Spleen (tissue), 11 donors: ENCODE results near the gene ADGRA1. TPM values are rescaled to one million over a fixed set of nuclear protein-coding genes. Genes with fewer than 3 reads are reported as not detected.

Experiments used
- DNase-seq: peaks from one replicate; pipeline ENCODE4 v3.0.0-alpha.2; 2020
- H3K27ac ChIP-seq, 8 donors: fragments of 200-600 bp; sonication (generic) in 7 of 8; 1 replicate in 4 of 8; 2 replicates in 4 of 8; pipeline versions ENCODE4 v1.5.0 to v1.8.0; 2016 to 2021; ENCODE audit warnings: inconsistent platforms in 4 of 8, mild to moderate bottlenecking in 4 of 8, moderate library complexity in 1 of 8
- H3K27me3 ChIP-seq, 7 donors: fragments of 200-600 bp; sonication (generic) in 6 of 7; replicated peaks in 1 of 7; 1 replicate in 4 of 7; 2 replicates in 3 of 7; pipeline versions ENCODE4 v1.5.0 to v1.8.0; 2016 to 2021; ENCODE audit warnings: inconsistent platforms in 3 of 7, mild to moderate bottlenecking in 1 of 7
- H3K36me3 ChIP-seq, 6 donors: fragments of 200-600 bp; sonication (generic) in 5 of 6; 1 replicate in 4 of 6; 2 replicates in 2 of 6; pipeline versions ENCODE4 v1.5.0 to v1.8.0; 2016 to 2021; ENCODE audit warnings: inconsistent platforms in 2 of 6
- H3K4me1 ChIP-seq, 6 donors: fragments of 200-600 bp; sonication (generic) in 5 of 6; 1 replicate in 3 of 6; 2 replicates in 3 of 6; pipeline versions ENCODE4 v1.5.0 to v1.8.0; 2016 to 2021; ENCODE audit warnings: inconsistent platforms in 3 of 6
- H3K4me3 ChIP-seq, 8 donors: fragments of 200-600 bp; sonication (generic) in 7 of 8; 1 replicate in 4 of 8; 2 replicates in 4 of 8; pipeline versions ENCODE4 v1.5.0 to v1.8.0; 2016 to 2021; ENCODE audit warnings: inconsistent platforms in 4 of 8, mild to moderate bottlenecking in 4 of 8, moderate library complexity in 2 of 8
- H3K9me3 ChIP-seq, 8 donors: fragments of 200-600 bp; sonication (generic) in 7 of 8; 1 replicate in 4 of 8; 2 replicates in 4 of 8; pipeline versions ENCODE4 v1.5.0 to v1.8.0; 2016 to 2021; ENCODE audit warnings: inconsistent platforms in 4 of 8
- POLR2A ChIP-seq, 3 donors: fragments of 450-650 bp; IDR thresholded peaks; one replicate each; pipeline ENCODE4 v1.5.1; 2017; ENCODE audit warnings: antibody characterized with exemption in 3 of 3, mild to moderate bottlenecking in 1 of 3
- POLR2AphosphoS5 ChIP-seq, 3 donors: sonication (generic); formaldehyde crosslinking; IDR thresholded peaks; one replicate each; pipeline ENCODE4 v1.5.1; 2017; ENCODE audit warnings: antibody characterized with exemption in 3 of 3
- WGBS, 5 donors: extraction: QIAGEN DNeasy Blood & Tissue Kit in 3 of 5; methylation state at CpG; one replicate each; pipeline versions ENCODE4 v1.1.5 to v1.1.7; 2013 to 2018; 5-methylcytosine and 5-hydroxymethylcytosine counted together
- intact Hi-C: fragments of 100-400 bp; cut with DNase I; formaldehyde crosslinking; loops from one replicate; pipeline ENCODE4 v1.15.0; 2023; ENCODE audit warnings: low total_unique reads
- polyA plus RNA-seq, 3 donors: library from polyadenylated mRNA; stranded (reverse); fragments of 200-250 nt; gene quantifications; one replicate each; pipeline ENCODE4 v1.2.1, GENCODE V29; 2013
- total RNA-seq, 7 donors: library from RNA; depleted of rRNA in 3 of 7; stranded (reverse); fragments of >200 nt in 3 of 7; fragmentation: NEBNext Ultra II Directional in 4 of 7; extraction: Animal tissue kit (Norgen Biotek cat#: 25700) in 4 of 7; gene quantifications; one replicate each; pipeline versions ENCODE4 v1.1.0 to v1.2.1, GENCODE V29; 2016 to 2021
- TF ChIP-seq, protein P1 (sequence below), 11 experiments: fragments of 200-600 bp in 7 of 11; fragments of 450-650 bp in 4 of 11; sonication (generic) in 4 of 11; IDR thresholded peaks in 8 of 11; conservative IDR thresholded peaks in 3 of 11; 1 replicate in 7 of 11; 2 replicates in 4 of 11; pipeline versions ENCODE4 v1.4.0 to v1.8.0; 2016 to 2021; ENCODE audit warnings: antibody characterized with exemption in 11 of 11, inconsistent platforms in 4 of 11, mild to moderate bottlenecking in 1 of 11
- donor health status: healthy with polysubstance abuse.
- donor health status: DM: no; HTN: no; CAD: no; lungs with moderate emphysema.
- donor health status: DM: no; HTN: no; CAD: no.
- donor health status: Bipolar disorder and iron deficiency.
- donor health status: healthy.
- donor health status: DM: no; HTN: no; CAD: no.
- donor health status: DM: yes; HTN: yes; CAD: no.

The ADGRA1 gene
- total and polyA plus RNA-seq, 10 donors = 0.02 to 0.34 (median 0.19) TPM; not detected in 6

GRCh38 chr10:133140417-133141143, 52.9 kb downstream of the ADGRA1 start:
- intact Hi-C loops = loop anchor here (10.0 kb wide), 1 partner anchor 114 kb away; no protein-coding TSS in a partner anchor
- Histone ChIP-seq H3K4me3 (no peak overlapping the region), H3K27me3 (peaks cover 0 to 58% (median 12%) of the 10 kb centered on the region in 7 donors), H3K27ac (no peak overlapping the region), H3K36me3 (no peaks in the 10 kb centered on the region), H3K9me3 (no peaks in the 10 kb centered on the region), H3K4me1 (no peaks in the 10 kb centered on the region)
- 77 to 81% (median 78%) methylated on average over 23 to 26 of the region's 26 CpGs for WGBS, 5 donors
- no peak for DNase-seq
- TF ChIP-seq, protein P1, sequence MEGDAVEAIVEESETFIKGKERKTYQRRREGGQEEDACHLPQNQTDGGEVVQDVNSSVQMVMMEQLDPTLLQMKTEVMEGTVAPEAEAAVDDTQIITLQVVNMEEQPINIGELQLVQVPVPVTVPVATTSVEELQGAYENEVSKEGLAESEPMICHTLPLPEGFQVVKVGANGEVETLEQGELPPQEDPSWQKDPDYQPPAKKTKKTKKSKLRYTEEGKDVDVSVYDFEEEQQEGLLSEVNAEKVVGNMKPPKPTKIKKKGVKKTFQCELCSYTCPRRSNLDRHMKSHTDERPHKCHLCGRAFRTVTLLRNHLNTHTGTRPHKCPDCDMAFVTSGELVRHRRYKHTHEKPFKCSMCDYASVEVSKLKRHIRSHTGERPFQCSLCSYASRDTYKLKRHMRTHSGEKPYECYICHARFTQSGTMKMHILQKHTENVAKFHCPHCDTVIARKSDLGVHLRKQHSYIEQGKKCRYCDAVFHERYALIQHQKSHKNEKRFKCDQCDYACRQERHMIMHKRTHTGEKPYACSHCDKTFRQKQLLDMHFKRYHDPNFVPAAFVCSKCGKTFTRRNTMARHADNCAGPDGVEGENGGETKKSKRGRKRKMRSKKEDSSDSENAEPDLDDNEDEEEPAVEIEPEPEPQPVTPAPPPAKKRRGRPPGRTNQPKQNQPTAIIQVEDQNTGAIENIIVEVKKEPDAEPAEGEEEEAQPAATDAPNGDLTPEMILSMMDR (IDR thresholded peaks at IDR 0.05 in 8 of 11, conservative IDR thresholded peaks at IDR 0.05 in 3 of 11) = no peak
- TF ChIP-seq POLR2A (IDR thresholded peaks at IDR 0.05) (no peak), POLR2AphosphoS5 (IDR thresholded peaks at IDR 0.05) (no peak)

- Histone ChIP-seq H3K27ac (no peak overlapping the region), H3K36me3 (no peaks in the 10 kb centered on the region), H3K4me1 (no peaks in the 10 kb centered on the region), H3K9me3 (no peaks in the 10 kb centered on the region), H3K4me3 (no peak overlapping the region), H3K27me3 (peaks cover 0 to 66% (median 12%) of the 10 kb centered on the region in 7 donors)
- no peak for TF ChIP-seq POLR2A (IDR thresholded peaks at IDR 0.05)
- TF ChIP-seq POLR2AphosphoS5 (IDR thresholded peaks at IDR 0.05) = no peak
- TF ChIP-seq, protein P1 (IDR thresholded peaks at IDR 0.05 in 8 of 11, conservative IDR thresholded peaks at IDR 0.05 in 3 of 11) = no peak
- WGBS, 5 donors = 69 to 89% (median 82%) methylated on average over 3 to 28 of the region's 28 CpGs
- intact Hi-C loops = loop anchor here (10.0 kb wide), 1 partner anchor 113 kb away; no protein-coding TSS in a partner anchor
- DNase-seq = no peak
These were observed 53.6 kb downstream of the ADGRA1 start for GRCh38 chr10:133141144-133141957.

DNA sequence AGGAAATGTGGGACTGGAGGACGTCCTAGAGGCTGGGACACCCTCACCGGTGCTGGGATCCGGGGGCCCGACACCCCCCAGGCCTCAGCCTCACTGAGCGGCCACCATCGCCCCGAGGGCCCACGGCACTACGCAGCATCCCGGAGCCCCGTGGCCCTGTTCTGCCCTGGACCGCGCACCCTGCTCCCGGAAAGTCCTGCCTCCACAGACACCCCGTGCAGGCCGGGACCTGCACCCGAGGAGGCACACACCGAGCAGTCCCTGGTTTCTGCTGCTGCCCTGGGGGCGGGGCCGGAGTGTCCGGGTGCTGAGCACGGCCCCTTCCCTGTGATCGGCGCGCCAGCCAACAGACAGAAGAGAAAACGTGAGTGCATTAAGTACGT, 54.2 kb downstream of the ADGRA1 start:
- Histone ChIP-seq H3K4me1 (no peaks in the 10 kb centered on the region), H3K36me3 (no peaks in the 10 kb centered on the region), H3K27ac (no peak overlapping the region), H3K27me3 (peaks cover 0 to 72% (median 12%) of the 10 kb centered on the region in 7 donors), H3K4me3 (no peak overlapping the region), H3K9me3 (peaks cover 0 to 2% (median under 1%) of the 10 kb centered on the region in 8 donors)
- intact Hi-C loops = loop anchor here (10.0 kb wide), 1 partner anchor 113 kb away; no protein-coding TSS in a partner anchor
- WGBS, 5 donors = 81 to 93% (median 87%) methylated on average over 17 to 27 of the region's 27 CpGs
- TF ChIP-seq POLR2AphosphoS5 (IDR thresholded peaks at IDR 0.05) = no peak
- DNase-seq = peak; percentile 62

GRCh38 chr10:133142523-133143199, 54.9 kb downstream of the ADGRA1 start:
- TF ChIP-seq, protein P1 (IDR thresholded peaks at IDR 0.05 in 8 of 11, conservative IDR thresholded peaks at IDR 0.05 in 3 of 11) = no peak
- TF ChIP-seq POLR2A (IDR thresholded peaks at IDR 0.05) = no peak
- TF ChIP-seq POLR2AphosphoS5 (IDR thresholded peaks at IDR 0.05) = no peak
- H3K4me3 ChIP-seq = no peak overlapping the region
- H3K9me3 ChIP-seq = peaks cover 0 to 10% (median 5%) of the 10 kb centered on the region in 8 donors
- intact Hi-C loops = loop anchor here (10.0 kb wide), 1 partner anchor 112 kb away; no protein-coding TSS in a partner anchor
- H3K27ac ChIP-seq = no peak overlapping the region
- no peaks in the 10 kb centered on the region for H3K4me1 ChIP-seq
- peaks cover 0 to 77% (median 12%) of the 10 kb centered on the region in 7 donors for H3K27me3 ChIP-seq
- H3K36me3 ChIP-seq = no peaks in the 10 kb centered on the region
- 85 to 90% (median 89%) methylated on average over 24 of the region's 24 CpGs for WGBS, 5 donors
- DNase-seq = no peak
